ENCODE data around the gene KAZN.
"Not testable (repeated sequence)": the region's sequence is repeated elsewhere in the genome, so short reads cannot be mapped to it uniquely, and the experiment has no call there.

KAZN gene

GRCh38 chr1:14962407-14962806, 363.9 kb downstream of the KAZN start:
- no peak overlapping the region for H3K4me3 ChIP-seq (ENCODE audit: low read depth, low read length)

GRCh38 chr1:14963791-14964710, 365.6 kb downstream of the KAZN start:
- not testable (repeated sequence) for H3K4me3 ChIP-seq (ENCODE audit: low read depth, low read length)

DNA sequence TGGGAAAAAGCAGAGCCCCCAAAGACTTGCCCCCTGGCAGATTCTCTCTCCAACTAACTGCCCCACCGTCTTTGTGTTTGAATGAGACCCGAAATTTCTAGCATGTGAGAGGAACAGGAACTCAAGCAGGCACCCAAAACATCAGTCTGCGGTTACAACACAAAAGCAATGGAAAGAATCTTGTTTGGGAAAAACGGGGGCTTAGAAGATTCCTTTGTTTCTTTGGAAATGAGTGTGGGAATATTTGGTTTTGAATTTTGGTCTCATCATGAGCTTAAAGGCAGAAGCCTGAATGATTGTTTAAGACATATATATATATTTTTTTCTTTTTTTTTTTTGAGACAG, 366.2 kb downstream of the KAZN start:
- H3K4me3 ChIP-seq (ENCODE audit: low read depth, low read length), result no peak overlapping the region

GRCh38 chr1:14968251-14968851, 369.9 kb downstream of the KAZN start:
- H3K4me3 ChIP-seq (ENCODE audit: low read depth, low read length), result no peak overlapping the region

DNA sequence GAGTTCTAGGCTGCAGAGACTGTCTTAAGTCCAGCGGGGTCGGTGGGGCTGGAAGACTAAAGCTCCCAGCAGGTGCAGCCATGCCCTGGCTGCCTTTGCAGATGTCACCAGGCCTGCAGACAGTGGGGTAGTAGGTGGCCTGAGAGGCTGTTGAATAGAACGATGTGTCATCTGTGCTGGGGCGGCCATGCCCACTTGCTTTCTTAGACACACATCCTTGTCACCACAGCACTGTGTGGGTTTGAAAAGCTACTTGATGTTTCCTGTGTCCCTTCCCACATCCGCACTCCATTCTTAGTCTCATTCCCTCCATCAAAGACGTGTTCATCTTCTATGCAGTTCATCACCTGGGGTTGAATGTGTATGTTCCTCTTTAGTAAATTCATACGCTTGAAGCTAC, 370.5 kb downstream of the KAZN start:
- no peak overlapping the region for H3K4me3 ChIP-seq (ENCODE audit: low read depth, low read length)

GRCh38 chr1:14970115-14970798, 371.8 kb downstream of the KAZN start:
- no peak overlapping the region for H3K4me3 ChIP-seq (ENCODE audit: low read depth, low read length)

- H3K4me3 ChIP-seq (ENCODE audit: low read depth, low read length), result no peak overlapping the region
These were observed 372.3 kb downstream of the KAZN start for GRCh38 chr1:14970799-14971141.

DNA sequence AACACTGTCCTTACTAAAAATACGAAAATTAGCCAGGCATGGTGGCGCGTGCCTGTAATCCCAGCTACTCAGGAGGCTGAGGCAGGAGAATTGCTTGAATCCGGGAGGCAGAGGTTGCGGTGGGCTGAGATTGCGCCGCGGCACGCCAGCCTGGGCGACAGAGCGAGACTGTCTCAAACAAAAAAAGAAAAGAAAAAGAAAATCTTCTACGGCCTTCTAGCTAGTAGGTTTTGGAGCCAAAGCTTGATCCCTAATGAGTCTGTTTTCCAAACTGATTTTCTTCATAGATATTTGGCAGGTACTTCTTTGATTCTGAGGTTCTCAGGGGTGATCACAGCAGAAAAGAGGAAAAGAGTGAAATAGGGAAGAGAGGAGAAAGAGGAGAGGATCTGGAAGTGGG, 372.7 kb downstream of the KAZN start:
- H3K4me3 ChIP-seq (ENCODE audit: low read depth, low read length), result no peak overlapping the region

DNA sequence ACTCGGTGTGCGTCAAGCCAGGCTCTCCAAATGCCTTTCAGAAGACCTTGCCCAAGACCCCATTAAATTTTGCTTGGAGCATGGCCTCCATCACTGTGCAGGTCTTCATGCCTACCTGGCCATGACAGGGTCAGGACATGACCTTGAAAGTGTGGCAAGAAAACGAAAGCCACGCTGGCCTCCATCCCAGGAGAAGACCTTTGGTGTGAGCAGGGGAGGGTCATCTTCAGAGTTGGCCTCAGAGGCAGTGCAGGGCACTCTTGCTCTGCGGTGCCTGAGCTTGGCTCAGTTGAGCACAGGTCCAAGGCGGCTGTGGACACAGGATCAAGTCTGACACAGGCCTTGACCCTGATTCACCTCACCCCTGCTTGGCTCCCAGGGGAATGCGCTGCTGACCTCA, 373.6 kb downstream of the KAZN start:
- no peak overlapping the region for H3K4me3 ChIP-seq (ENCODE audit: low read depth, low read length)

GRCh38 chr1:14973773-14974172, 375.3 kb downstream of the KAZN start:
- no peak overlapping the region for H3K4me3 ChIP-seq (ENCODE audit: low read depth, low read length)

- H3K4me3 ChIP-seq (ENCODE audit: low read depth, low read length), result no peak overlapping the region
These were observed 375.9 kb downstream of the KAZN start for GRCh38 chr1:14974361-14974760.

GRCh38 chr1:14975119-14975518, 376.6 kb downstream of the KAZN start:
- H3K4me3 ChIP-seq (ENCODE audit: low read depth, low read length), result no peak overlapping the region

- H3K4me3 ChIP-seq (ENCODE audit: low read depth, low read length), result no peak overlapping the region
These were observed 377.8 kb downstream of the KAZN start for GRCh38 chr1:14976256-14976655.

DNA sequence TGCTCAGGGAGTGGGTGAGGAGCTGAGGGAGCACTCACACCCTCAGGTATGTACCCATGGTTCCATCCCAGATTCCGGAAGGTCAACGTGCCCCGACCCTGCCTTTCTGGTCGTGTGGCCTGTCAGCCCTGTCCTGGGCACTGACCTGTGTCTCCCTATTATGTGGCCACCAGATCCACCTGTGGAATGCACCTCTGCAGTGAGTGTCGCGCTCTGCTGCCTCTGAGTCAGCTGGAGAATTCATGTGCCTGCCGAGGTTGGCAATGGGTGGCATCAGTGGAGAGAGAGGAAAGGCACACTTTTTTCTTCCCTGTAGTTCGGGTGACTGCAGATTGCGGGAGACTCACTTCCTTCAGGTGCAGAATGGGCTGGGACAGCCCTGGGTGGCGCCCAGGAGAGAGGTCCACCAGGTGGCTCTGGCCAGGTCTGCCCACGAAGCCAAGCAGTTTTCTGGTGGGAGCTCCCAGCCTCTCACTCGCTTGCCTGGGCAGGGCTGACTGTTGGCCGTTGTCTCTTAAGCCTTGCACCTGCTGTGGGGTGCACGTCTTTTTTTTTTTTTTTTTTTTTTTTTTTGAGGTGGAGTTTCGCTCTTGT, 378.9 kb downstream of the KAZN start:
- no peak overlapping the region for H3K4me3 ChIP-seq (ENCODE audit: low read depth, low read length)

DNA sequence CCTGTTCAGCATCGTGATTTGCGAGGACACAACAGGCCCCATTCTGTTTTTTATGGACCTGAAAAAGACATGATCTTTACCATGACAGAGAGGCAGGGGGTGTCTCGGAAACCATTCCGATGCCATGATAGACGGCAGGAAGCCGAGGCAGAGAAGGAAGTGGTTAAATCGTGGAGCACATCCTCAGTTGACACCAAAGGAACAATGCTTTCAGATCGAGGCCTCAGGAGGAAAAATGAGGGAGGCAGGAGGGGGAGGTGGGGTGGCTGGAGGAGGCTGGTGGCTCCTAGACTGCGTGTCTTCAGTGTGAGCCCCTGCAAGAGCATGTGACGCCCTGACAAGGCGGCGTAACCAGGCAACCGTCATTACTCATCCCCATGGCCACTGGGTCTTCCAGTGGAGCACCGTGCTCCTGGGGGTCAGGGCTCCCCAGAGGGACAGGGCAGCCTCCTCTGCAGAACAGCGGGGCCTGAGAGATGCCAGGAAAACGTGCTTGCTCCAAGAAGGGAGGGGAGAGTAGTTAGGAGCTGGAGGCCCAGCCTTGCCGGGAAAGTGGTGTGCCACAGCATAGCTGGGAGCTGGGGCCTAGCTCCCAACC, 382.2 kb downstream of the KAZN start:
- no peak overlapping the region for H3K4me3 ChIP-seq (ENCODE audit: low read depth, low read length)

DNA sequence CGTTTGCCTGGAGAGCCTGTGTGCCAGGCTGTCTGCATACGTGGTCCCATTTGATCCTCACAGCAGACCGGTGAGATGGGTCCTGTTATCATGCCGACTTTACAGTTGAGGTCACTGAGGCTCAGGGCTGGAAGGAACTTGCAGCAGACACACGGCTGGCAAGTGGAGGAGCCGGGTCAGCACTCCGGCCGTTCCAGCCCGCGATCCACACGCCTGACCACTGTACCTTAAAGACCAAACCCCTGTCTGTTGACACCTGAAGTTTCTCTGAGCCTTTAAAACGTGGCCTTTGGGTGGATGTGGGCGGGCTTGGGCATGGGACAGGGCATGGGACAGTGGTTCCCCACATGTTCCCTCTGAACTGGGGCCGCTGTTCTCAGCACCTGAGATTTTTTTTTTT, 383.5 kb downstream of the KAZN start:
- H3K4me3 ChIP-seq (ENCODE audit: low read depth, low read length), result no peak overlapping the region

DNA sequence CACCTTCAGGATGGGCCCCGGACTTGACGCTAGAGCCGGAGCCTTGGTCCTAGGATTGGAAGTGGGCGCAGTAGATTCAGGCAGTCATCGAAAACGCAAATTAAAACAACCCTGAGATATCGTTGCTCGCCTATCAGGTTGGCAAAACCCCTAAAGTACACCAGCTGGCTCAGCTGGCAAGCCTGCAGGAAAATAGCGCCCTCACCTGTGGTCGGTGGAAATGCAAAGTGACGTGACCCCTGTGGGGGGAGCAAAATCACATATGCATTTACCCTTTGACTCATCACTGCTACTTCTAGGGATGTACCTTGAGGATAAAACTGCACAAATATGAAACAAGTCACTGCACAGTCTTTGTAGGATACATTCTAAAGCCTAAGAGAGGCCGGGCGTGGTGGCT, 384.8 kb downstream of the KAZN start:
- no peak overlapping the region for H3K4me3 ChIP-seq (ENCODE audit: low read depth, low read length)

DNA sequence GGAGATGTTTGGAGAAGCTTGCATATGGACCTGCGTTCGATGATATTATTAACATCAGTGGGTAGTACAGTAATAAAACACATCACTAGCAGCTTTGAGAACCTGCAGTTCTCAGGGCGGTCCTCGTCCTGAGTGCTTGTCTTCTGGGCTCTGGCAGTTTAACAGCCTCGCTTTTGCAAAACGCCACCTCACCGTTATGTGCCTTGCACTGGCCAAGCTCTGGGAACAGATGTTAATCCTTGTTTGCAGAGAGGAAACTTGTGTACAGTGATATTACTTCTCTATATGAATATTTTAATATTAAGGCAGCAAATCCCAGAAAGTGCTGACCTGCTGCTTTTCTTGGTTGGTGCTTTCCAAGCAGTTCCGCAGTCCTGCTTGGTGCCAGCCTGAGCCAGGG, 387.7 kb downstream of the KAZN start:
- H3K4me3 ChIP-seq (ENCODE audit: low read depth, low read length), result no peak overlapping the region

GRCh38 chr1:14987829-14988603, 389.5 kb downstream of the KAZN start:
- no peak overlapping the region for H3K4me3 ChIP-seq (ENCODE audit: low read depth, low read length)

DNA sequence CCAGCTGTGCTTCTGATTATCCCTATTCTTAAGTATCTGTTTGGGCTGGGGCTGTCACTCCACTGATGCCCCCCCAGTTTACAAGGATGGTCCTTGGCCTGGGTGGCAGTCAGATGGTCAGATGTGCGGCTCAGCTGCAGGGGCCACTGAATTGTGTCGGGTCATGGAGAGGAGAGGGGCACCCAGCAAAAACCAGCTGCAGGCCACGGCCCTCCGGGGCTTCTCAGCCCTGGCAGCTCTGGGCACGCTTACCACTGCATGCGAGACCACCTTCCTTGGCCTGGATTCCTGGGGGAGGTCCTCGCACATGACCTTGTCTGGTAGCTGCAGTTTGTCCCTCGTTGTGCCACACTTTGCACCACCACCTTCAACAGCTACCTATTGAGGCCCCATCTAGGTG, 390.2 kb downstream of the KAZN start:
- no peak overlapping the region for H3K4me3 ChIP-seq (ENCODE audit: low read depth, low read length)
